HG03460 (cell line): ENCODE data around the gene IL10.
"Not testable (repeated sequence)": the region's sequence is repeated elsewhere in the genome, so short reads cannot be mapped to it uniquely, and the experiment has no call there.

Experiments
- ATAC-seq: cut with Tn5 transposase; IDR thresholded peaks from one replicate; pipeline ENCODE4 v1.9.1; 2021; ENCODE audit not compliant: unreplicated experiment

IL10 gene

GRCh38 chr1:206768472-206769303 is 3.6 kb downstream of the IL10 start:
- peak; percentile 6 for ATAC-seq

- peak; percentile 45 for ATAC-seq
Measured at GRCh38 chr1:206766251-206766856, 5.9 kb downstream of the IL10 start.

GRCh38 chr1:206765771-206766170 is 6.5 kb downstream of the IL10 start:
- ATAC-seq: not testable (repeated sequence)

GRCh38 chr1:206762741-206763364 is 9.4 kb downstream of the IL10 start:
- ATAC-seq: not testable (repeated sequence)

GRCh38 chr1:206761159-206761768 is 11.0 kb downstream of the IL10 start:
- no peak for ATAC-seq

GRCh38 chr1:206760590-206760989 is 11.7 kb downstream of the IL10 start:
- ATAC-seq: no peak

- ATAC-seq: no peak
Measured at GRCh38 chr1:206757524-206758266, 14.6 kb downstream of the IL10 start.

- ATAC-seq: no peak
Measured at GRCh38 chr1:206754011-206754410, 18.3 kb downstream of the IL10 start.

- ATAC-seq: no peak
Measured at GRCh38 chr1:206753141-206753540, 19.2 kb downstream of the IL10 start.

- ATAC-seq: no peak
Measured at GRCh38 chr1:206752481-206752880, 19.8 kb downstream of the IL10 start.

- no peak for ATAC-seq
Measured at GRCh38 chr1:206751891-206752290, 20.4 kb downstream of the IL10 start.

GRCh38 chr1:206748348-206749030 is 23.8 kb downstream of the IL10 start:
- no peak for ATAC-seq

GRCh38 chr1:206745301-206745700 is 27.0 kb downstream of the IL10 start:
- no peak for ATAC-seq

GRCh38 chr1:206744683-206745082 is 27.6 kb downstream of the IL10 start:
- no peak for ATAC-seq

GRCh38 chr1:206742719-206743383 is 29.4 kb downstream of the IL10 start:
- ATAC-seq: no peak

- ATAC-seq: no peak
Measured at GRCh38 chr1:206741142-206741701, 31.1 kb downstream of the IL10 start.

- peak; percentile 83 for ATAC-seq
Measured at GRCh38 chr1:206739411-206740076, 32.8 kb downstream of the IL10 start.

GRCh38 chr1:206738370-206739366 is 33.6 kb downstream of the IL10 start:
- ATAC-seq: peak; percentile 3
